RWPE1 (cell line): Measurements from ENCODE around the gene HIC1.

ENCODE experiments used
- CTCF ChIA-PET: fragments of 350-600 bp; sonication (Branson Sonifier 250); formaldehyde crosslinking; extraction: SDS; loops from one replicate; lab custom pipeline; 2021; lab: Yijun Ruan, JAX
- POLR2A ChIA-PET: fragments of 400-600 bp; formaldehyde crosslinking; extraction: SDS; loops from one replicate; lab custom pipeline; 2020; ENCODE audit warnings: antibody characterized with exemption; ENCODE audit not compliant: low non-redundant PET; lab: Yijun Ruan, JAX
- DNase-seq: peaks from one replicate; pipeline ENCODE4 v3.0.0; 2012; ENCODE audit warnings: low spot score
- H3K27ac ChIP-seq: fragments of 450-650 bp; 2 replicates; pipeline ENCODE4 v1.5.1; 2017
- TF ChIP-seq, protein P1 (sequence below): fragments of 450-650 bp; conservative IDR thresholded peaks from 2 replicates; pipeline ENCODE4 v1.5.1; 2017; ENCODE audit warnings: low read depth, mild to moderate bottlenecking

Gene HIC1

DNA sequence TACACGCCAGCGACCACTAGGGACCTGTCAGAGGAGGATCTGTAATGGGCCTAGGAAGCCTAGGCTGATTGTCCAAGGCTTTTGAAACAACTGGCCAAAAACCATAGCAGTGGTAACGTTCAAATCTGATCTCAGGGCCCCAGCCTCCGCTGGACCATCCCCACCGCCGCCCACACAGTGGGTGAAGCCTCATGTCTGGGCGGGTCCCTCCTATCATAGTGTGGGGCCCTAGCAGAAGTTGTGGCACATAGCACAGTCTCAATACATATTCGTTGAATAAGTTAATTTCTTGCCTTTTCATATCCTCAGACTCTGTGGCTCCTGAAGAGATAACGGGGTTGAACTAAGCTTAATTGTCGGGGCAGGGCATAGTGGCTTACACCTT is 24.1 kb upstream of the HIC1 start:
- DNase-seq: no peak
- ChIA-PET POLR2A (interaction anchor here (0.7 kb wide), 1 partner anchor 16 kb away, joined by 6 read pairs; no protein-coding TSS in a partner anchor), CTCF (interaction anchor here (0.6 to 1.1 kb wide), 2 partner anchors 11 to 122 kb away, joined by 3 to 4 read pairs; partner anchors contain the start of gene OVCA2)
- TF ChIP-seq, protein P1, sequence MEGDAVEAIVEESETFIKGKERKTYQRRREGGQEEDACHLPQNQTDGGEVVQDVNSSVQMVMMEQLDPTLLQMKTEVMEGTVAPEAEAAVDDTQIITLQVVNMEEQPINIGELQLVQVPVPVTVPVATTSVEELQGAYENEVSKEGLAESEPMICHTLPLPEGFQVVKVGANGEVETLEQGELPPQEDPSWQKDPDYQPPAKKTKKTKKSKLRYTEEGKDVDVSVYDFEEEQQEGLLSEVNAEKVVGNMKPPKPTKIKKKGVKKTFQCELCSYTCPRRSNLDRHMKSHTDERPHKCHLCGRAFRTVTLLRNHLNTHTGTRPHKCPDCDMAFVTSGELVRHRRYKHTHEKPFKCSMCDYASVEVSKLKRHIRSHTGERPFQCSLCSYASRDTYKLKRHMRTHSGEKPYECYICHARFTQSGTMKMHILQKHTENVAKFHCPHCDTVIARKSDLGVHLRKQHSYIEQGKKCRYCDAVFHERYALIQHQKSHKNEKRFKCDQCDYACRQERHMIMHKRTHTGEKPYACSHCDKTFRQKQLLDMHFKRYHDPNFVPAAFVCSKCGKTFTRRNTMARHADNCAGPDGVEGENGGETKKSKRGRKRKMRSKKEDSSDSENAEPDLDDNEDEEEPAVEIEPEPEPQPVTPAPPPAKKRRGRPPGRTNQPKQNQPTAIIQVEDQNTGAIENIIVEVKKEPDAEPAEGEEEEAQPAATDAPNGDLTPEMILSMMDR: peak; percentile 67
- peak overlapping the region; percentile 76 for H3K27ac ChIP-seq

DNA sequence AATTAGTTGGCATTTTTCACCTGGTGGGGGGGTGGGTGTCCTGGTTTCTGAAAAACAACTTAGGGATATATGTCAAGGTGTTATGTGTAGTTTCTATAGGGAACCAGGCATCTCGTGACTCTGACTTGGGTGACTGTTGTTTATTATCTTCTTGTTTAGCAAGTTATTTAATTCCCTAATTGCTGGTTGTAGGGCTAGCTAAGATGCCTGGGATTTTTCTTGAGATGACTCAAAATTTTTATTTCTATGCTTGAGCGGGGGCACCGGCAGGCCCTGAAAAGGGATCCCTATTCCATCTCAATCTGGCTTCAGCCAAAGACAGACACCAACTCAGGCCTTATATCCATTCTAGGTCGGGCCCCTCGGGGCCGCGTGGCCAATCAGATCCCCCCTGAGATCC is 21.8 kb upstream of the HIC1 start:
- CTCF ChIA-PET: interaction anchor here (1.0 kb wide), 1 partner anchor 124 kb away, joined by 4 read pairs; no protein-coding TSS in a partner anchor
- DNase-seq: no peak
- peak overlapping the region; percentile 50 for H3K27ac ChIP-seq
- TF ChIP-seq, protein P1: no peak
- POLR2A ChIA-PET: no interaction called here

DNA sequence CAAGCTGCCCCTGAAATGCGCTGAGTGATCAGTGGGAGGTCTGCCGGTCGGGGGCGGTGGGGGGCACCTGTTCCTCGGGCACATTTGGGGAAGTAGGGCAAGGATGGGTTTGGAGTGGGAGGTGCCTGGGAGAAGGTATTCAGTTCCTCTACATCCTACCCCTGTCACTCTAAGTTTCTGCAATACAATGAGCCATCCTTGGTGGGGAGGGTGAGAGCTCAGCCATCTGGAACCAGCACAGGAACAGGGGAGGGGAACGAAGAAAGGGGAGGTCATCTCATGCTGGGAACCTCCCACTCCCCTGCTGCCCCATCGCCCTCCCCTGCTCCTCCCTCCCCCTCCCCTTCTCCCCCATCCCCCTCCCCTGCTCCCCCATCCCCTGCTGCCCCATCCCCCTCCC is 20.7 kb upstream of the HIC1 start:
- TF ChIP-seq, protein P1: no peak
- DNase-seq: no peak
- H3K27ac ChIP-seq: peak overlapping the region; percentile 50
- CTCF ChIA-PET: interaction anchor here (1.0 kb wide), 1 partner anchor 125 kb away, joined by 4 read pairs; no protein-coding TSS in a partner anchor
- POLR2A ChIA-PET: interaction anchor here (0.7 kb wide), 1 partner anchor 12 kb away, joined by 7 read pairs; no protein-coding TSS in a partner anchor

DNA sequence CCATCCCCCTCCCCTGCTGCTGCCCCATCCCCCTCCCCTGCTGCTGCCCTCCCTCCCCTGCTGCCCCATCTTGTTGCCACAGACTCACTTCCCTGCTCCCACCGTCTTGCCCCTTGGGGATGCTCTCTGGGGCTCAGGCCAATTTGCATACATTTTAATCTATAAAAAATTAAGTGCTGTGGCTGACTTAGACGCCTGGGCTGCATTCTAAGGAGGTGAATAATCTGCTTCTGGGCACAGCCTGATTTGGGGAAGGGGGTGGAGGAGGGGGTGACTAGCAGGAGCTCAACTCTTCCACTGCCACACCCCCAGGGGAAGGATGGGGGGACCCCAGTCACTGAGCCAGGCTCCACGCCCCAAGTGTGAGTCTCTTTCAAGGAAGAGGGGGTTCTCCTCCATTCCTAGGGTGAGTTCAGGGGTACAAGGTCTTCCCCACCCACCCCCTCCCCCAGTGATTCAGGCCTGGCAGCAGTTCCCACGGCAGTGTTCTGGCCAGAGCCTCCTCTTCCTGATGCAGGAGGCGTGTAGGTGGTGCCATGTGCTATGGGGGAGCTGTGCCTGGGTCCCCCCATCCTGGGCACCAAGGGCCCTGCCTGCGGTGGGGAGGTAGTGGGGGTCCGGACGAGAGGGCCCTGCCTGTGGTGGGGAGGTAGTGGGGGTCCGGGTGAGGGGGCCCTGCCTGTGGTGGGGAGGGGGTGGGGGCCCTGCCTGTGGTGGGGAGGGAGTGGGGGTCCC is 19.9 kb upstream of the HIC1 start:
- TF ChIP-seq, protein P1: no peak
- POLR2A ChIA-PET: no interaction called here
- DNase-seq: no peak
- peak overlapping the region; percentile 62 for H3K27ac ChIP-seq
- CTCF ChIA-PET: interaction anchor here (0.6 kb wide), 1 partner anchor 126 kb away, joined by 3 read pairs; no protein-coding TSS in a partner anchor

DNA sequence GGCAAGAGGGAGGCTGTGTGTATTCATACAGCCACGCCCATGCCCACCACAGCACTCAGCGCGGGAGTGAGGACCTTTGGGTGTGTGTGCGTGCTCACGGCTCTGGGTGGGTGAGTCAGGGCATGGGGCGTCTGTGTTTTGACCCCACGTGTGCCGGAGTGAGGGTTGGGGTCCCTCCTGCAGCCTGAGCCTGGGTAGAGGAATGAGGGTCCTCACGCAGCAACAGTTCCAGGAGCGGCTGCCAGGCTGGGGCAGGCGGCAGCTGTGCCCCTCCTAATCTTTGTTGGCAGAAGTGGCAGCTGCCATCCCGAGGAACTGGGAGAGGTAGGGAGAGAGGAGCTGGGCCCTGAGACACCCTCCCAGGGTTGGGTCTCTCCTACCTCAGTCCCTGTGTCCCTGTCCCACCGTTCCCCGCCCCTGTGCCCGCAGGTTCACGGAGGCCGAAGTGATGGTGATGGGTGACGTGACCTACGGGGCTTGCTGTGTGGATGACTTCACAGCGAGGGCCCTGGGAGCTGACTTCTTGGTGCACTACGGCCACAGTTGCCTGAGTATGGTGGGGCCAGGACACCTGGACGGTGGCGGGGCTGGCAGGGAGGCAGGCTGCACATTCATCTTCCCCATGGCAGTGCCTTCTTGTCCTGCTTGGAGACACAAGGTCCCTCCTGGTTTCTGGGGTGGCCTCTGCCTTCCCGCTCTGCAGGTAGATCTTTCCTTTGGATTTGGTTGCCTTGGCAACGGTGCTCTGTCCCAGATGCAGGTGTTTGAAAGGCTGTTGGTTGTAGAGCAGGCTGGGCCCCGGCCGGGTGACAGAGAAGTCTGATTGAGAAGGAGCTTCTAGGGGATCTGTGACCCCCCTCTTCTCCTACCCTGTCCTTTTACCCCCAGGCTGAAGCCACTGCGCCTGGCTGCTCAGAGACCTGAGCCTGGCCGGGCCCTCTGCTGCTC is 19.1 kb upstream of the HIC1 start:
- CTCF ChIA-PET: interaction anchor here (0.8 kb wide), 1 partner anchor 127 kb away, joined by 3 read pairs; no protein-coding TSS in a partner anchor
- H3K27ac ChIP-seq: peak overlapping the region; percentile 62
- no peak for DNase-seq
- POLR2A ChIA-PET: no interaction called here
- TF ChIP-seq, protein P1: no peak

DNA sequence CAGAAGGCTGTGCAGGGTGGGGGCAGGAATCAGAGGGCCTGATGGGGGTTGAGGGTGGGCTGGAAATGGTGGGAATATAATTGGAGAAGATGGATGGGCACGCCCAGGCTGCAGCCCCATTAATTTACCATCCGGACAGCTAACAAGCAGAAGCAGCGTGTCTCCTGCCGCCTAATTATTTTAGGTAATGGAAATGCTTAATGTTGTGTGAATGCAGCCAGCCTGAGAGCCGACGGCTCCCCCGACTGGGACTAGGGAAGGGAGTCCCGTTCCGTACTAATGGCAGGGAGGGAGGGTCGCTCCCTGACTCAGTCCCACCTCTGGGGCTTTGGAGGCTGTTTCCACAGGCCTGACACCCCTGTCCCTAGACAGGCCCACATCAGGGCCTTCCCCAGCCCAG is 17.7 kb upstream of the HIC1 start:
- H3K27ac ChIP-seq: peak overlapping the region; percentile 62
- CTCF ChIA-PET: interaction anchor here (1.1 kb wide), 1 partner anchor 12 kb away, joined by 4 read pairs; the partner anchor contains the start of gene RTN4RL1
- no peak for DNase-seq
- TF ChIP-seq, protein P1: no peak
- POLR2A ChIA-PET: no interaction called here
